Erythroblast (primary cell): ENCODE measurements around the gene AMH.

Experiments used
- GATA1 ChIP-seq: IDR thresholded peaks from 2 replicates; pipeline ENCODE4 v1.6.1; 2011; ENCODE audit warnings: low read depth, mild to moderate bottlenecking, control low read depth, low read length, moderate library complexity
- POLR2A ChIP-seq: IDR thresholded peaks from 2 replicates; pipeline ENCODE4 v1.6.1; 2011; ENCODE audit warnings: mild to moderate bottlenecking, low read length

GRCh38 chr19:2230807-2231533, 18.2 kb upstream of the AMH start:
- TF ChIP-seq POLR2A (no peak), GATA1 (no peak)
